ENCODE results near the gene MS4A18.

DNA sequence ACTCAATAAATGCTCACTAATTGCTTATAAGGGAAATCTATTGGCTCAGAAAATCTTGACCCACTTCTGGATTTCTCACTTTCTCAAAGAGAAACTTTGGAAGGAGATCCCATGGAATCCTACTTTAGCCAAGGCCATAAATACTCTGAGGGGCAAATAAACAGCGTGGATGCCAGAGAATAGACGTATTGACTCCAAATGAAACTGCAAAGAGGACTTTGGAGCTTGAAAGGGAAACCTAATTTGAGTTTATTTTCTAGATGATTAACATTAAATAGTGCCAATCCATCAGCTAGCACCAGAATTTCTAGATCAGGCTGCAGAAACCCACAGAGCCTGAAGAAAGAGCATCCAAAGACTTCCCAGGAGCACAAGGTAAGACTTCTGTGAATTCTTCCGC is at the start of gene MS4A18:
- TF ChIP-seq POLR2AphosphoS5 (IDR thresholded peaks at IDR 0.05) = no peak
- no peak for TF ChIP-seq POLR2A (IDR thresholded peaks at IDR 0.05)
